H54 (cell line): ENCODE data around the gene DUSP1.

Experiments
- DNase-seq: peaks from one replicate; pipeline ENCODE4 v3.0.0; 2011; ENCODE audit warnings: low spot score, mixed read lengths; ENCODE audit not compliant: insufficient read length
- FAIRE-seq: peaks from 3 replicates; lab custom pipeline; 2011; peaks lifted over from hg19 to GRCh38; lab: Jason Lieb, UNC
- POLR2A ChIP-seq: IDR thresholded peaks from 2 replicates; pipeline ENCODE4 v1.6.1; 2011; ENCODE audit warnings: low read depth, mild to moderate bottlenecking, low read length

The DUSP1 gene

DNA sequence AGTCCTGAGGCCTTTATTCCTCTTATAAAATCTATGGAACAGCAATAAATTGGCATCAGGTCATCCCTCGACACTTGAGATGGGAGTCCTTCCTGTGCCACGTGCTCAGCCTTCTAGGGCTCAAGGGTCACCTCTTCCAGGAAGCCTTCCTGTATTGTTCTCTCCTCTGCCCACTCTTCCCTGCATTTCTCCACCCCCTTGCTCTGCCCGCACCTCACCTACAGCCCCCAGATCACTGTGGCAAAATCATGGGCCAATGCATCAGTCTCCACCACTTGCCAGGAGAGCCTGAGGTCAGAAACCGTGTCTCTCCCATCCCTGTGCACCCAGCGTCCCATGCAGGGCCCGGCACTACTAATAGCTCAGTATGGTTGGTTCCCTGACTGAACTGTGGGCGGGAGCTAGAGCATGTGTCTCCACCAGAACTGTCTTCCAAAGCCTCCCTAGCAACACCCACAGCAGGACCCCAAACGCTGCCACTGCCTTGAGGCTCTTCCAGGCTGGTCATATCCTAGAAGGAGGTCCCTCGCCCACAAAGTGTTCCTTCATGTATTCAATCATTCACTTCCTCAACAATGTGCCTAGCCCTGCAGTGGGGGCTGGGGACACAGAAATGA, 13.5 kb downstream of the DUSP1 start:
- no peak for FAIRE-seq
- 0 out of 2 replicates have a peak, but pooled peaks have one; percentile 9 for TF ChIP-seq POLR2A
- DNase-seq, result no peak

DNA sequence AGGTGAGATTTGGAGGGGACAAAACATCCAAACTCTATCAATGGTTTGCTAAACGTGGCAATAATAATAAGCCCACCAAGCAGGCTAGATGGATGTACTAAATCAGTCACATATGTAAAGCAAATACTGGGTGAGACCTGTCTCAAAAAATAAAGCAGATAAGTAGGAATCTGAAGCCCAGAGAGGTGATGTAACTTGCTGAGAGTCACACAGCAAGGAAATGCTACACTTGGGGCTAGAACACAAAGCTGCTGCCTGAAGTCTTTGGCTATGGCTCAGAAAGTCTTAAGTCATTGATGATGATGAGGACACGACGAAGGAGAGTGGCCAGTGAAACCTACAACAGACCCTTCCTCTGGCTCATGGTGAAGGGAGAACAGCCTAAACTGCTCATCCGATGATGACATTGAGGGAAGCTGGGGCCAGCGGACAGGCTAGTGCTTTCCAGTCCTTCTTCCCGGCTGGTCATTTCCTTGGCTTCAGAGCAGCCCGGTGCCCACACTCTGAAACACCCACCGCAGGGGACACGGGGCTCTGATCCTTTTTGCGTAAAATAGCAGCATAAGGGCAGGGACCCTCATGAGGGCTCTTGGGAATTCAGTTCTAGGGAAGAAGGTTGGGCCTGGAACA, 14.1 kb downstream of the DUSP1 start:
- no peak for FAIRE-seq
- DNase-seq, result no peak
- no peak for TF ChIP-seq POLR2A

DNA sequence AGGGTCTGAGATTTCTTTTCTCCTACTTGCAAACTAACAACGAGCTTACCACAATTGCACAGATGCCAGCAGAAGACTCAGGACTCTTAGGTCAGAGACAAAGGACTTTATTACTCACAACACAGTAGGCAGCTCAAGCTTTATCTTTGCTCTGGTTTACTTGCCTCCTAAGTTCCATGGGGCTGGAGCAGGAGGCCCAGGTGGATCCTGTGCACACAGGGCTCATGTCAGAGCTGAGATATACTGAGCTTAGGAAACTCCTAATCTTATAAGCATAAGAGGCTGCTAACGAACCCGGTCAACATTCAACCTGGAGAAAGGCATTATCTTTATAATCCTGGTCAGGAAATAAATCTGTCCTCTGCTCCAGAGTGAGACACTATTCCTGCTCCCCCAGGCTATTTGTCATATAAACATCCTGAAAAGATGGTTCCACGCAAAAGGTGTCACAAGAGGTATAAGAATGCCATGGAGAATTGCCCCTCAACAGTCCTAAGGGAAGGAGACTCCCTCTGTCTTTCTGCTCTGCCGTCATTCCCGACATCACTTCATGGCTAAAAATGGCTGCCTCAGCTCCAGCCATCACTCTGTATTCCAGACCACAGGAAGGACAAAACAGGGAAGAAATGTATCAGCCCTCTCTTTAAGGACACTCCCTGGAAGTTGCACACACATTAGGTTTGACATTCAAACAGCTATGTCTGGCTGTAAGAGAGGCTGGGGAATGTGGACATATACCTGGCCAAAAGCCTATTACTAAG, 16.2 kb downstream of the DUSP1 start:
- no peak for TF ChIP-seq POLR2A
- FAIRE-seq (no peak), DNase-seq (no peak)

DNA sequence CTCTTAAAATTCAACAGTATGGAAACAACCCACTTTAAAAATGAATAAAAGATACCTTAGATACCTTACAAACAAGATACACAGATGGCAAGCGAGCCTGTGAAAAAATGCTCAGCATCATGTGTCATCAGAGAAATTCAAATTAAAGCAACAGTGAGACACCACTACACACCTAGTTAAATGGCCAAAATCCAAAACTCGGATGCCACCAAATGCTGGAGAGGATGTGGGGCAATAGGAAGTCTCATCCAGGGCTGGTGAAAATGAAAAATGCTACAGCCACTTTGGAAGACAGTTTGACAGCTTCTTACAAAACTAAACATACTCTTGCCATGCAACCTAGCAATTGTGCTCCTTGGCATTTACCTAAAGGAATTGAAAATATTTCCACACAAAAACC, 17.9 kb downstream of the DUSP1 start:
- no peak for FAIRE-seq

DNA sequence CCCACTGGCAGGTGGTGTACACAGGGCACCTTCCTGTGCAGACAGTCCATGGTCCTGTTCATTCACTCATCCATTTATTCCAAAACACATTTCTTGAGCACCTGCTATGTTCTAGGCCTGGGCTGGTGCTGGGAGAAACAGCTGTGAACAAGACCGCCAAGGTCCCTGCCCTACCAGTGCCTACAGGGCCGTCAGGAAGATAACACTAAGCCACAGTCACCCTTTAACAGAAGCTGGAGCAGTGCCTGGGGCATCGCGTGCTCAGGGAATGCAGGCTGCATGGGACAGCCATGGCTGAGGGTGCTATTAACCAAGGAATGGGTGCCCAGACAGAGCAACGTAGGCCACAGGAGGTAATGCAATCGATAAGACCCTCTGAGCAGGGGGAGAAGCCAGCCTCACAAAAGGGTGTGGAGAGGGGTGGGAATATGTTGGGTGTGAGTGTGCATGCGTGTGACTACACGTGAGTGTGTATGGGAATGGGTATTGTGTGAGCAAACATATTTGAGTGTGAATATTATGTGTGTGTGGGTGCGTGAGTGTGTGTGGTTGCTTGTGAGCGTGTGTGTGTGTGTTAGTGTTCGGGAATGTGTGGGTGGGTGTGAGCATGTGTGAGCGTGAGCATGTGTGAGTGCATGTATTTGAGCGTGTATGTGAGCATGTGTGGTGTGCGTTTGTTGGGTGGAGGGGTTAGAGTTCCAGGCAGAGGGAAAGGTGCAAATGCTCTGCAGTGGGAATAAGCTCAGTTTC, 19.1 kb downstream of the DUSP1 start:
- TF ChIP-seq POLR2A, result no peak
- FAIRE-seq (no peak), DNase-seq (no peak)

More for the DNA sequence above, 17.9 kb downstream of the DUSP1 start:
- no peak for DNase-seq
- TF ChIP-seq POLR2A, result no peak

DNA sequence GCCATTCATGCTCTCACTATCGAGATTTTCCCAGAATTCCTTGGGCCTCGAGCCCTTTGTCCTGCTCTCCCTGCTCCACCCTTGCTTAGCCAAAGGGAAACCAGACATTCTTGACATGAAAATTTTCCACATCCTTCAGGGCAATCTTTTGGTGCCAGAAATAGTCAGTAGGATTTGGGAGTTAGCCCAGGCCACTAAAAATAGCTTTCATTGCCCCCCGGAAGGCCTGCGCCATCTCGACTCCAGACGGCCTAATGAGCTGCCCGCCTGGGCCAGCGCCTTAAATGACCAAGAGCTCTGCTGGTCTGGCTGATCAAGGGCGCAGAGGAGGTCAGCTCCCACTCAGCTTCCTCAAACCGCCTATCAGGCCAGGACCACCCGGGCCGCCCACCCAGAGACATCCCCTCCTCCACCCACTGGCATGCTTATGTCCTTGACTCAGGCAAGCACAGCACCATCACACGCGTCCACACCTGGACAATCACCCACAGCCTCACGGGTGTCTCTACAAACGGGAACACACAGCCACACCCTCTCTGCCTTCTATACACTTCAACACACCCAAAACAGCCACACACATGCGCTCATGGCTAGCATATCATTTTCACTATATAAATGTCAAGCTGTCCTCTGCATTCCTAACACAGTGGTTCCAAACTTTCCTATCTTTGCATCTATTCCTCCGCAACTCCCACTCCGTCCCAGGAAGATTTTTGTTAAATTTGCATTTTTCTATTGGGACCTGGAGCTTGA, 20.9 kb downstream of the DUSP1 start:
- no peak for DNase-seq
- no peak for FAIRE-seq
- TF ChIP-seq POLR2A, result no peak

DNA sequence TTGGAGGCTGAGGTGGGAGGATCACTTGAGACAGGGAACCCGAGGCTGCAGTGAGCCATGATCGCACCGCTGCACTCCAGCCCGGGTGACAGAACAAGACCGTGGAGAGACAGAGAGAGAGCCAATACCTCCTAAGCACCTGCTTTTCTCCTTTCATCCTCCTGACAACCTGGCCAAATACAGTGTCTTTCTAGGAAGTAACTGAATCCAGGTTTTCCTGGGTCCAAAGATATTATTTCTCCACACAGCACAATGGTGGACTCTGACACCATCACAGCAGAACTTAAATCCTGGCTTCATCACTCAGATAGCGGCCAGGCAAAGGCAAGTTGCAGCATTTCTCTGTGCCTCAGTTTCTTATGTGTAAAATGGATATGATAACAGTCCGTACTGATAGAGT, 21.9 kb downstream of the DUSP1 start:
- no peak for TF ChIP-seq POLR2A
- no peak for FAIRE-seq
- no peak for DNase-seq

DNA sequence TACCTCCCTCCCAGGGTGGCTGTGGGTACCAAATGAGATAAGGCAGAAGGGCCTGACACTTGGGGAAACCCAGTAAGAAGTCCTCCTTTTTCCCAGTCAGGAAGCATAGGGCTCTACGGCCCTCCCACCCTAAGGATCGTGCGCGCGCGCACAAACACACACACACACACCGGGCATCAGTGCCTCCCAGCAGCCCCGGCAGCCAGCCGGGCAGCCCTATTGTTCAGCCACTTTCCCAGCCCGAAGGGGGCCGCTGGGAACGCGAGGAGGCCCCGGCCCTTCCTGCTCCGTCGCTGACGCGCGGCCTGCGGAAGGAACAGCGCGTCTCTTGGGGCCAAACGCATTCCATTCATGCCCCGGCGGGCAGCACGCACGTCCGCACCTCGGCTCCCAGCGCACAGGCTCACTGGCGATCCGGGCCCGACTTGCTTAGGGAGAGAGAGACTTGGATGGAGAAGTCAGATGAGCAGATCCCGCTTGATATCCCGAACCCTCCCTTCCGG, 22.6 kb downstream of the DUSP1 start:
- FAIRE-seq, result no peak
- no peak for TF ChIP-seq POLR2A
- no peak for DNase-seq

DNA sequence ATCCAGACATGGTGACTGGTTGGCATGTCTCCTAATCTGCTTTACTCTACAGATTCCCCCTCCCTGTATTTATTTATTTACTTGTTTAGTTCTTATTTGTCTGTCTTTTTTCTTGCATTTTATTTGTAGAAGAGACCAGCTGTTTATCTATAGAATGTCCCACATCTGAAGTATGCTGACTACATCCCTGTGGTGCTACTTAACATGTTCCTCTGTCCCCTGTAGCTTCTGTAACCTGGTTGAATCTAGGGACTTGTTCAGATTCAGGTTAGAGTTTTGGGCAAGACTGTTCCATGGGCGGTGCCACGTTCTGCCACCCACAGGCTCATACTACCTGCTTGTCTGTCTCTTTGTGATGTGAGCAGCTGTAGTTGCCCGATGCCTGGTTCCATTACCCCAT, 23.5 kb downstream of the DUSP1 start:
- TF ChIP-seq POLR2A, result no peak
- no peak for FAIRE-seq
- DNase-seq, result no peak

DNA sequence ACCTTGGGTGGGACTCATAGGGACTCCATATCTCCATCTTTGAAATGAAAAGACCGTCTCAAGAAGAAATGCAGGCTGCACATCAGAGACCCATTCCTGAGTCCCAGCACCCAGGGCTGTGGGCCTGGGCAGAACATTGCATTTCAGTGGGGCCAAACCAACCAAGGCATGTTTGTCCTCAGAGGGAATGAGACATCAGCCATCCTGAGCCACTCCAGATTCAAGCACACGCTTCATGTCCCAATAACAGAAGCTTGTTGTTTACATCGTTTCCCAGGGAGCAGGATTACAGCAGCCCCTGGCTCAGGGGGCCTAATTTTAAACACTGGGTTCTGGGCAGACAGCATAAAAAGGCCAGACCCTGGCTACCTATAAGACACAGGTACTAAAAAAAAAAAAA, 24.3 kb downstream of the DUSP1 start:
- TF ChIP-seq POLR2A, result no peak
- FAIRE-seq, result no peak
- DNase-seq, result no peak

DNA sequence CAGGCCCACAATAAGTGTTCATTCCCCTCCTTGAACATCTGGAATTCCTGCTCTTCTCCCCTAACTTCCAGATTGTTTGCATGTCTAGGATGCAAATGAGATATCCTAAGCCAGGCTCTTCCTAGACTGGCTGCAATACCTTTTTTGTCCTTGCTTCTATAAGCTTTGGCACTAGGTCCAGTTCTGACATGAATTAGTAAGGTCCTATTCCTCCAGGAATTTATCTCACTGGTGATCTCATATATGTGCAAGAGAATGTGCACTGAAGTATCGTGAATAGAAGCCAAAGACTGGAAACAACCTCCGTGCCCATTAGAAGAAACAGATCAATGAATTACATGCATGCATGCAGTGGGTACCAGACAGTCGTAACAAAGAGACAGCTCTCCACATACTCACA, 25.2 kb downstream of the DUSP1 start:
- FAIRE-seq (no peak), DNase-seq (no peak)
- TF ChIP-seq POLR2A, result no peak

DNA sequence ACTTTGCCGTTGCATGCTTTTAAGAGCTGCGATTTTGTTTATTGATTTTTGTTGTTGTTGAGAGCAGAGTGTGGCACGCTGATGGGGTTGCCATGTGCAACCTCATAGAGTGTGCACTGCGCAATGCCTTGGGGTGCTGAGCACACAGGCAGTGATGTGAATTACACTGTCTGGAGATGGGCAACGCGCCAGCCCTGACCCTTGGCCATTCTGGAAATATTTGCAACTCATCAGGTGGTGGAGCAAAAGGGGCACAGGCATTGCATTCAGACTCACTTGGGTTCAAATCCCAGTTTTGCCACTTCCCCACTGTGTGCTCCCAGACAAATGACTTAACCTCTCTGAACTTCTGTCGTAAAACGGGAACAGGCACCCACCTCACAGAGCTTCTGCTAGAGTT, 25.6 kb downstream of the DUSP1 start:
- TF ChIP-seq POLR2A, result no peak
- DNase-seq (no peak), FAIRE-seq (no peak)

DNA sequence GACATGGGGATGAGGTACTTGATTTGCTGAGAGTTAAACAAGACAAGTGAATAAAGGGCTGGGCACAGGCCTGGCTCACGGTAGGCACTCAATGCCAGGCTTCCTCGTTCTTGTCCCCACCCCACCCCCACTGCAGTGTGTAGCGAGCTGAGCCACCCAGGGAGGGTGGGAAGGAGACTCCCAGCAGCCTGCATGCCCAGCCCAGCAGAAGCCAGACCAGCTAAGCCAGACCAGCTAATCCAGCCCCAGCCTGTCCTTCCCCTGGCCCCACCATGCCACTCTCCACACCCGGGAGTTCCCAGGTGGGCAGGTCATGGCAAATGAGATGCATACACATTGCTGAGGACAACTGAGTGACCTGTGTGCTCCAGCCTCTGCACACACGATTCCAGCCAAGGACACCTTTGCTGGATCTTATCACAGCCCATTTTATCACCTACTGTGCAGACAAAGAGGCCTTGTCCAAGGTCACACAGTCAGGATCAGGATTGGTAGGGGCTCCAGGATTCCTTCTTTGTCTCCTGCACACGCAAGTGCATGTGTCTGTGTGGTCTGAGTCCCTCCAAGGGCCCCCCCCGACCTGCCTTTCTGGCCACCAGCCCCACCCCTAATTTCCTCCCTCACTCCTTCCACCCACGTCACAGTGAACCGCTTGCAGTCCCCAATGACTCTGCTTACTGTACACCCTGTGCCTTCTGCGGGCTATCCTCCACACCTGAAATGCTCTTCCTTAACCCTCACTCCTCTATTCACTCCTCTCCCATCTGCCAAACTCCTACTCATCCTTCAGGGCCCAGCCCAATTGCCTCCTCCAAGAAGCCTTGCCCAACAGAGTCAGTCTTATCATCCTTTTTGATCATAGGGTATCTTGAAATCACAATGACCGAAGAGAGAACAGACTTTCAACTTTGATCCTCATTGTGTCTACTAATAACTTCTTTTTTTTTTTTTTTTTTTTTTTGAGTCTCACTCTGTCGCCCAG, 26.6 kb downstream of the DUSP1 start:
- no peak for DNase-seq
- no peak for FAIRE-seq
- no peak for TF ChIP-seq POLR2A
